Measurements from ENCODE around the gene GNAI3. TPM values are rescaled to one million over a fixed set of nuclear protein-coding genes. Genes with fewer than 3 reads are reported as not detected.

GNAI3 gene
- total and polyA plus RNA-seq, 2 of the 8 experiments (the other 6 are each of a cell fraction or from before 2014, with no cell fraction given), result 4.0 to 9.8 TPM

GRCh38 chr1:109547463-109548320 is 723 bp upstream of the GNAI3 start (continued):
- TF ChIP-seq ATF3 (IDR thresholded peaks at IDR 0.05; ENCODE audit: insufficient read depth, low read depth, low read length), result no peak
- TF ChIP-seq SRF (IDR thresholded peaks at IDR 0.05; ENCODE audit: low read depth, low read length), result no peak
- no peak for TF ChIP-seq SAP30 (IDR thresholded peaks at IDR 0.05; ENCODE audit: insufficient read depth, insufficient replicate concordance, low read length)
- no peak for TF ChIP-seq SP1 (IDR thresholded peaks at IDR 0.05; ENCODE audit: low read depth, low read length)
- TF ChIP-seq TBP (IDR thresholded peaks at IDR 0.05; ENCODE audit: low read depth, low read length), result no peak
- TF ChIP-seq ATF2 (IDR thresholded peaks at IDR 0.05; ENCODE audit: low read length), result no peak
- no peak for TF ChIP-seq SIN3A (conservative IDR thresholded peaks at IDR 0.05 in 1 of 2, IDR thresholded peaks at IDR 0.05 in 1 of 2; ENCODE audit: low read depth in 1 of 2, low read length in 2 of 2)

All from H1 (cell line).